H9 (cell line): ENCODE results near the gene BRD9. TPM values are rescaled to one million over a fixed set of nuclear protein-coding genes. Genes with fewer than 3 reads are reported as not detected.

Experiments used
- DNase-seq: peaks from one replicate; pipeline ENCODE4 v3.0.0-alpha.2; 2017
- H2AFZ ChIP-seq: one replicate; pipeline ENCODE4 v1.6.1; 2013; ENCODE audit warnings: mild to moderate bottlenecking, low read length, control low read depth, moderate library complexity
- H2AK5ac ChIP-seq: 2 replicates; pipeline ENCODE4 v1.6.1; 2013; ENCODE audit warnings: low read length, control low read depth, mixed read lengths; ENCODE audit not compliant: insufficient read length
- H2BK120ac ChIP-seq: one replicate; pipeline ENCODE4 v1.6.1; 2013; ENCODE audit warnings: low read depth, mild to moderate bottlenecking, low read length, control low read depth, inconsistent platforms; ENCODE audit not compliant: poor library complexity, severe bottlenecking
- H2BK12ac ChIP-seq: 2 replicates; pipeline ENCODE4 v1.6.1; 2013; ENCODE audit warnings: low read length, control low read depth, mixed read lengths, low read depth; ENCODE audit not compliant: insufficient read length
- H2BK15ac ChIP-seq: 2 replicates; pipeline ENCODE4 v1.6.1; 2013; ENCODE audit warnings: low read depth, low read length, control low read depth
- H2BK20ac ChIP-seq: one replicate; pipeline ENCODE4 v1.6.1; 2013; ENCODE audit warnings: low read depth, mild to moderate bottlenecking, low read length, control low read depth, inconsistent platforms; ENCODE audit not compliant: poor library complexity, severe bottlenecking
- H2BK5ac ChIP-seq: 2 replicates; pipeline ENCODE4 v1.6.1; 2013; ENCODE audit warnings: low read length, control low read depth, mixed read lengths; ENCODE audit not compliant: insufficient read length
- H3K14ac ChIP-seq: 2 replicates; pipeline ENCODE4 v1.6.1; 2013; ENCODE audit warnings: low read length, control low read depth; ENCODE audit not compliant: insufficient read depth
- H3K18ac ChIP-seq: 2 replicates; pipeline ENCODE4 v1.6.1; 2013; ENCODE audit warnings: low read depth, mild to moderate bottlenecking, mixed read lengths, low read length, control low read depth; ENCODE audit not compliant: insufficient read length
- H3K23ac ChIP-seq: 2 replicates; pipeline ENCODE4 v1.6.1; 2013; ENCODE audit warnings: low read length, control low read depth, mixed read lengths, low read depth; ENCODE audit not compliant: insufficient read length
- H3K23me2 ChIP-seq: 2 replicates; pipeline ENCODE4 v1.6.1; 2013; ENCODE audit warnings: low read depth, mild to moderate bottlenecking, mixed read lengths, low read length, control low read depth; ENCODE audit not compliant: insufficient read length, poor library complexity, severe bottlenecking
- H3K27ac ChIP-seq: 2 replicates; pipeline ENCODE4 v1.5.1; 2013; ENCODE audit warnings: low read length, control low read depth, mixed read lengths, low read depth; ENCODE audit not compliant: insufficient read length
- H3K27me3 ChIP-seq: 2 replicates; pipeline ENCODE4 v1.6.1; 2013; ENCODE audit warnings: low read length, control low read depth, inconsistent platforms; ENCODE audit not compliant: insufficient read depth
- H3K4ac ChIP-seq: 2 replicates; pipeline ENCODE4 v1.6.1; 2013; ENCODE audit warnings: low read depth, mild to moderate bottlenecking, control low read depth, inconsistent platforms, low read length, moderate library complexity
- H3K4me1 ChIP-seq: 2 replicates; pipeline ENCODE4 v1.6.1; 2013; ENCODE audit warnings: low read length, control low read depth, inconsistent platforms; ENCODE audit not compliant: insufficient read depth
- H3K4me2 ChIP-seq: 2 replicates; pipeline ENCODE4 v1.6.1; 2013; ENCODE audit warnings: low read length, control low read depth, mixed read lengths; ENCODE audit not compliant: insufficient read length, insufficient read depth
- H3K56ac ChIP-seq: 2 replicates; pipeline ENCODE4 v1.6.1; 2013; ENCODE audit warnings: low read depth, mild to moderate bottlenecking, mixed read lengths, low read length, control low read depth; ENCODE audit not compliant: insufficient read length
- H3K79me1 ChIP-seq: 2 replicates; pipeline ENCODE4 v1.6.1; 2013; ENCODE audit warnings: low read depth, mild to moderate bottlenecking, moderate library complexity, low read length, control low read depth, inconsistent platforms; ENCODE audit not compliant: insufficient read depth, poor library complexity, severe bottlenecking
- H3K79me2 ChIP-seq: 2 replicates; pipeline ENCODE4 v1.6.1; 2013; ENCODE audit warnings: low read length, control low read depth, inconsistent platforms; ENCODE audit not compliant: insufficient read depth
- H3K9ac ChIP-seq: 2 replicates; pipeline ENCODE4 v1.6.1; 2013; ENCODE audit warnings: low read length, control low read depth, mixed read lengths; ENCODE audit not compliant: insufficient read length; ENCODE audit errors: extremely low read depth
- H3K9me3 ChIP-seq: one replicate; pipeline ENCODE4 v1.6.1; 2013; ENCODE audit warnings: low read depth, low read length, inconsistent platforms; ENCODE audit not compliant: control insufficient read depth
- H3T11ph ChIP-seq: one replicate; pipeline ENCODE4 v1.6.1; 2013; ENCODE audit warnings: mild to moderate bottlenecking, low read length, control low read depth, inconsistent platforms
- H4K20me1 ChIP-seq: one replicate; pipeline ENCODE4 v1.6.1; 2013; ENCODE audit not compliant: control insufficient read depth, insufficient read length, insufficient read depth
- H4K5ac ChIP-seq: 2 replicates; pipeline ENCODE4 v1.6.1; 2013; ENCODE audit warnings: low read depth, mild to moderate bottlenecking, mixed read lengths, low read length, control low read depth; ENCODE audit not compliant: insufficient read length
- H4K8ac ChIP-seq: replicated peaks from 2 replicates; pipeline ENCODE4 v1.6.1; 2013; ENCODE audit warnings: low read length, control low read depth, mixed read lengths, low read depth; ENCODE audit not compliant: insufficient read length
- H4K91ac ChIP-seq: 2 replicates; pipeline ENCODE4 v1.6.1; 2013; ENCODE audit warnings: low read depth, mild to moderate bottlenecking, moderate library complexity, mixed read lengths, low read length, control low read depth; ENCODE audit not compliant: insufficient read length
- H3K27ac Mint-ChIP-seq, 3 experiments: 2 replicates in 2 of 3; 3 replicates in 1 of 3; pipeline ENCODE4 v1.8.0; 2020 to 2021; ENCODE audit warnings: mixed read lengths in 3 of 3, mild to moderate bottlenecking in 1 of 3, moderate library complexity in 1 of 3
- H3K27me3 Mint-ChIP-seq: 2 replicates; pipeline ENCODE4 v1.8.0; 2021; ENCODE audit warnings: low read depth, mild to moderate bottlenecking, moderate library complexity, mixed read lengths
- H3K36me3 Mint-ChIP-seq, 3 experiments: 2 replicates in 2 of 3; 3 replicates in 1 of 3; pipeline ENCODE4 v1.8.0; 2020 to 2021; ENCODE audit warnings: low read depth in 3 of 3, mixed read lengths in 3 of 3; ENCODE audit not compliant: insufficient read depth in 1 of 3
- H3K4me1 Mint-ChIP-seq, 2 experiments: 2 replicates each; pipeline ENCODE4 v1.8.0; 2020; ENCODE audit warnings: mixed read lengths in 2 of 2
- H3K4me3 Mint-ChIP-seq, 2 experiments: 2 replicates in 1 of 2; 3 replicates in 1 of 2; pipeline ENCODE4 v1.8.0; 2020 to 2021; ENCODE audit warnings: mild to moderate bottlenecking in 2 of 2, mixed read lengths in 2 of 2, moderate library complexity in 1 of 2
- H3K9me3 Mint-ChIP-seq, 2 experiments: 2 replicates in 1 of 2; 3 replicates in 1 of 2; pipeline ENCODE4 v1.8.0; 2020; ENCODE audit warnings: mild to moderate bottlenecking in 2 of 2, mixed read lengths in 2 of 2, moderate library complexity in 1 of 2
- WGBS: extraction: QIAGEN DNeasy Blood & Tissue Kit; methylation state at CpG from one replicate; pipeline ENCODE4 v1.1.7; 2013; ENCODE audit warnings: missing lambda C conversion rate, low lambda C conversion rate, mixed read lengths; ENCODE audit not compliant: insufficient read length; ENCODE audit errors: extremely low coverage; 5-methylcytosine and 5-hydroxymethylcytosine counted together
- total RNA-seq: library from RNA; stranded (reverse); gene quantifications from 2 replicates; pipeline ENCODE4 v1.2.1, GENCODE V29; 2021
- TF ChIP-seq, protein P1 (sequence below): fragments of 200-600 bp; sonication (generic); conservative IDR thresholded peaks from 3 replicates; pipeline ENCODE4 v1.8.0; 2021; ENCODE audit warnings: antibody characterized with exemption, mild to moderate bottlenecking

Gene BRD9
- total RNA-seq, 1 experiment from 2014 or later = 70.5 TPM

GRCh38 chr5:888638-889035 is 4.0 kb downstream of the BRD9 start:
- Histone ChIP-seq H4K8ac (no peak overlapping the region), H3K23me2 (peaks cover 10% of the 10 kb centered on the region), H4K91ac (no peak overlapping the region), H3K18ac (no peak overlapping the region), H3K4me2 (no peak overlapping the region), H2BK5ac (no peak overlapping the region), H3K9ac (no peak overlapping the region), H3K14ac (no peak overlapping the region), H3K4me1 (no peaks in the 10 kb centered on the region), H3K79me2 (peaks cover 15% of the 10 kb centered on the region; the same call in 1 of the 2 replicates), H3K9me3 (no peaks in the 10 kb centered on the region), H3K27me3 (no peaks in the 10 kb centered on the region), H2BK12ac (no peak overlapping the region), H3K27ac (no peak overlapping the region), H3K79me1 (peaks cover 8% of the 10 kb centered on the region), H2BK20ac (no peak overlapping the region), H4K5ac (no peak overlapping the region), H3T11ph (no peak overlapping the region), H3K23ac (no peak overlapping the region), H3K4ac (no peak overlapping the region), H4K20me1 (no peaks in the 10 kb centered on the region), H2AFZ (no peak overlapping the region), H2BK120ac (no peak overlapping the region), H2AK5ac (no peak overlapping the region), H3K56ac (no peak overlapping the region), H2BK15ac (no peak overlapping the region)
- Mint-ChIP-seq H3K4me1 (peaks cover 11 to 13% of the 10 kb centered on the region in 2 experiments), H3K4me3 (no peak overlapping the region), H3K27ac (0 out of 7 replicates have a peak overlapping the region, but pooled peaks of 1 of the 3 experiments have one; percentile 53), H3K27me3 (no peaks in the 10 kb centered on the region), H3K36me3 (peaks cover 67 to 89% (median 81%) of the 10 kb centered on the region in 3 experiments; a peak in 6 of 7 replicates), H3K9me3 (no peaks in the 10 kb centered on the region)
- no CpG with 5 or more reads among the region's 11 CpGs for WGBS
- no peak for DNase-seq
- TF ChIP-seq, protein P1, sequence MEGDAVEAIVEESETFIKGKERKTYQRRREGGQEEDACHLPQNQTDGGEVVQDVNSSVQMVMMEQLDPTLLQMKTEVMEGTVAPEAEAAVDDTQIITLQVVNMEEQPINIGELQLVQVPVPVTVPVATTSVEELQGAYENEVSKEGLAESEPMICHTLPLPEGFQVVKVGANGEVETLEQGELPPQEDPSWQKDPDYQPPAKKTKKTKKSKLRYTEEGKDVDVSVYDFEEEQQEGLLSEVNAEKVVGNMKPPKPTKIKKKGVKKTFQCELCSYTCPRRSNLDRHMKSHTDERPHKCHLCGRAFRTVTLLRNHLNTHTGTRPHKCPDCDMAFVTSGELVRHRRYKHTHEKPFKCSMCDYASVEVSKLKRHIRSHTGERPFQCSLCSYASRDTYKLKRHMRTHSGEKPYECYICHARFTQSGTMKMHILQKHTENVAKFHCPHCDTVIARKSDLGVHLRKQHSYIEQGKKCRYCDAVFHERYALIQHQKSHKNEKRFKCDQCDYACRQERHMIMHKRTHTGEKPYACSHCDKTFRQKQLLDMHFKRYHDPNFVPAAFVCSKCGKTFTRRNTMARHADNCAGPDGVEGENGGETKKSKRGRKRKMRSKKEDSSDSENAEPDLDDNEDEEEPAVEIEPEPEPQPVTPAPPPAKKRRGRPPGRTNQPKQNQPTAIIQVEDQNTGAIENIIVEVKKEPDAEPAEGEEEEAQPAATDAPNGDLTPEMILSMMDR = no peak
